ENCODE results near the gene EXOC7. TPM values are rescaled to one million over a fixed set of nuclear protein-coding genes. Genes with fewer than 3 reads are reported as not detected.

The EXOC7 gene
- total RNA-seq, 4 donors from 2014 or later, result 51.7 to 87.3 (median 75.1) TPM

DNA sequence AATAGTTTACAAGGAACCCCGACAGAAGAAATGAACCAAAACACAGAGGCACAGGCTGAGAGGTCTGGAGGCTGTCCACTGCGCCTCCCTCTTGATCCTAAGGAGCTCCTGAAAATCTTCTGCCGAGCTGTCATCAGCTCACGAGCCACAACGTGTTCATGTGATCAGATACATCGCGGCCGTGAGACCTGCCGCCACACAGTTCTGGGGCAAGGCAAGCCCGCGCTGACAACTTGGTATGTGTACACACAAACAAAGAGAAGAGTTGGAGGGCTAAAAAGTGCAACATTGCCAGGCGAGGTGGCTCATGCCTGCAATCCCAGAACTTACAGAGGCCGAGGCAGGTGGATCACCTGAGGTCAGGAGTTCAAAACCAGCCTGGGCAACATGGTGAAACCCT, 7.6 kb downstream of the EXOC7 start:
- DNase-seq (ENCODE audit: low spot score in 2 of 2), result no peak
- WGBS, 2 donors, result 80 to 94% methylated on average over 13 of the region's 13 CpGs
- Histone ChIP-seq H3K9me3 (no peaks in the 10 kb centered on the region), H3K4me3 (no peak overlapping the region), H3K27ac (no peak overlapping the region), H3K4me1 (no peaks in the 10 kb centered on the region), H3K36me3 (peaks cover 0 to 99% (median 25%) of the 10 kb centered on the region in 3 donors), H3K27me3 (no peaks in the 10 kb centered on the region)
- TF ChIP-seq POLR2A (IDR thresholded peaks at IDR 0.05) (no peak), CTCF (IDR thresholded peaks at IDR 0.05) (no peak), EP300 (IDR thresholded peaks at IDR 0.05) (no peak)

- 86 to 93% methylated on average over 11 of the region's 11 CpGs for WGBS, 2 donors
- H3K36me3 ChIP-seq, result peaks cover 0 to 99% (median 37%) of the 10 kb centered on the region in 3 donors
- H3K27ac ChIP-seq, result no peak overlapping the region
- H3K4me3 ChIP-seq, result no peak overlapping the region
- no peaks in the 10 kb centered on the region for H3K4me1 ChIP-seq
- no peaks in the 10 kb centered on the region for H3K27me3 ChIP-seq
- no peak for TF ChIP-seq POLR2A (IDR thresholded peaks at IDR 0.05)
- no peak for TF ChIP-seq EP300 (IDR thresholded peaks at IDR 0.05)
- no peak for TF ChIP-seq CTCF (IDR thresholded peaks at IDR 0.05)
- no peak for DNase-seq (ENCODE audit: low spot score in 2 of 2)
- H3K9me3 ChIP-seq, result no peaks in the 10 kb centered on the region
Measured at GRCh38 chr17:76094046-76094445, 9.5 kb downstream of the EXOC7 start.

DNA sequence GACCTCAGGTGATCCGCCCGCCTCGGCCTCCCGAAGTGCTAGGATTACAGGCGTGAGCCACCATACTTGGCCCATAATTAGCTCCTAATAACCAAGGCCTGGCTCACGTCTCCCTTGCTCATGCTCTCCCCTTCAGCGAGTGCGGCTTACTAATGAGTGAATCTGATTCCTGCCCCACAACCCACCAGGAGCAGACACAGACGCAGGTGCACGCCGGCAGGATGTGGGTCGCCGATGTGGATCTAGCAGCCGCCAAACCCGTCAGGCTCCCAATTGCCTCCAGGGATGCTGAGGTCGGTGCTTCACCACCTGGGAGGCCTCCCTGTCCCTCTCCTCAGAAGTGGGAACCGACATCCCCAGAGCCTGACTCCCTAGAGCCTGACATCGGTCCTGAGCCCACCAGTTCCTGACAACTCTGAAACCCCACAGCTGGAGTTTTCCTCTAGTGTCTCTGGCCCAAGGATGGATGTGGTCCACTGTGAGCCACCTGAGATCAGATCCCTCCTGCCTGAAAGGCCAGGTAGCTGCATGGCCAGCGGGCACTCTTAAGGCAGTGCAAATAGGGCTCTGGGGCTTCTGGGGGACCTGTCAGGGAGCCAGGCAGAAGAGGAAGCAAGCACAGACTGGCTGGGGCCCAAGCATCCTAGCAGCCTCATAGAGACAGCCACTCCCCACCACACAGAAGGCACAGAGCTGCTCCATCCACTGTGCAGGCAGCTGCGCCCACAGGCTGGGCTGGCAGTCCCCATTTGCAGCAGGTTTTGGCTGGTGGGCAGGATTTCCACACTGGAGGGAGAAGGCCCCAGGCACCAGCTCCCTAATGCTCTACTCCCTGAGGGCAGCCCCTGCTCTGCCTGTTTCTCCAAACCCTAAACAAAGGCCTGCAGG, 10.8 kb downstream of the EXOC7 start:
- Histone ChIP-seq H3K9me3 (no peaks in the 10 kb centered on the region), H3K27me3 (no peaks in the 10 kb centered on the region), H3K27ac (no peak overlapping the region), H3K4me1 (no peaks in the 10 kb centered on the region), H3K4me3 (no peak overlapping the region), H3K36me3 (peaks cover 0 to 99% (median 48%) of the 10 kb centered on the region in 3 donors)
- DNase-seq (ENCODE audit: low spot score in 2 of 2), result no peak
- 93 to 96% methylated on average over 18 to 20 of the region's 20 CpGs for WGBS, 2 donors
- TF ChIP-seq EP300 (IDR thresholded peaks at IDR 0.05) (no peak), POLR2A (IDR thresholded peaks at IDR 0.05) (no peak), CTCF (IDR thresholded peaks at IDR 0.05) (no peak)

GRCh38 chr17:76091526-76092286, 11.9 kb downstream of the EXOC7 start:
- Histone ChIP-seq H3K27ac (no peak overlapping the region), H3K4me3 (no peak overlapping the region), H3K9me3 (no peaks in the 10 kb centered on the region), H3K27me3 (no peaks in the 10 kb centered on the region), H3K36me3 (peaks cover 0 to 99% (median 47%) of the 10 kb centered on the region in 3 donors), H3K4me1 (no peaks in the 10 kb centered on the region)
- 60 to 66% methylated on average over 23 of the region's 23 CpGs for WGBS, 2 donors
- no peak for DNase-seq (ENCODE audit: low spot score in 2 of 2)
- TF ChIP-seq CTCF (IDR thresholded peaks at IDR 0.05) (no peak), EP300 (IDR thresholded peaks at IDR 0.05) (no peak), POLR2A (IDR thresholded peaks at IDR 0.05) (no peak)

All from tibial nerve (tissue), 4 donors.